GM19043 (cell line): ENCODE data around the gene F2RL2.

Experiments
- ATAC-seq: cut with Tn5 transposase; IDR thresholded peaks from one replicate; pipeline ENCODE4 v1.9.1; 2021; ENCODE audit warnings: low read depth; ENCODE audit not compliant: unreplicated experiment

The F2RL2 gene

DNA sequence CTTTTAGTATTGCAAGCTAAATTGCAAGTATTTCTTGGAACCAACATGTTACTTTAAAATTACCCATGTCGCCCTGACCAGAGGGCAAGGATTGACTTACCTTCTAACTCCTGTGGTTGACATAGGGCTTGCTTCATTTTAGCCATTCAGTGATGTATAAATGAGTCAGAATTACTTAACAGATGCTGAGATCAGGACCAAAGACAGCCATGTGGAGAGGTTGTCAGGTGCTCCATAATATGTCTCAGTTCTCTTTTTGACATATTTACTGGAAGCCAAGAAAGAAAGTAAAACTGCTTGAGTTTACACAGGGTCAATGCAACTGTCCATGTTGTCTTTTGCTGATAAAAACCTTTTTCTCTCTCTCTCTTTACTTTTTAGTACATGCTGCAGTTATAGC lies 33.2 kb downstream of the F2RL2 start:
- peak; percentile 96 for ATAC-seq

DNA sequence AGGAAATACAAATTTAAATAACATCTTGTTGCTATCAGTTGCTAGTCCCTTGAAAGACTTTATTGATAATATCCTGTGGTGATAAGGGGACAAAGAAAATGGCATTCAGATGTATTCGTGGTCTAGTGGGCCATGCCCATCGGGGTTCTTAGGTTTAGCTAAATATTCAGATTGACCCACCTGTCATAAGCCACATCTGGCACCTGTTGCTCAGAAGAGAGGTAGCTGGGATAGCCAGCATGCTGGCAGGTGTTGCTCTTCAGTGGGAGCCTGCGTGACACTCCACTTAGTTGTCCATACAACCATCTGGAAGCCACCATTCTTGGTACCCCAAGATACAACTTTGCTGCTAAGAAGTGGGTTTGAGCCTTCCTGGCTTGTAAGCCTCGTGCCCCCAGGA lies 36.7 kb downstream of the F2RL2 start:
- ATAC-seq: no peak

DNA sequence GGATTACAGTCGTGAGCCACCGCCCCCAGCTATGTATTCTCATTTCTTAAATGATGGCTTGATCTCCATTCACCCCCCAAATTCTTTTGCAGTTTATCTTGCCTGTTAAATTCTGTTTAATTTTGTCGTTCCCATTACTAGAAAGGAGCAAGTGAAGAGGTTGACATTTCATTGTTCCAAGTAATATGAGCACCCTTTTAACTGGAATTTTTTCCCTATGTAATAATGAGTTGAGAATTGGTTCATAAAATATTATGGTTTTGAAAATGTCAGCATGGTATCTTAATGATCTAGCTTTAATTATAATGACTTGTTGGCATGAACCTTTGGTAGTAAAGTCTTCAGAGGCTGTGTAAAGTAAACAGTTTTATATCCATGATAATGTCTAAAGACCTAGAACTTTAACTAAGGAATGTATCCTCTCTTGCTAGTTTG lies 37.4 kb downstream of the F2RL2 start:
- no peak for ATAC-seq

DNA sequence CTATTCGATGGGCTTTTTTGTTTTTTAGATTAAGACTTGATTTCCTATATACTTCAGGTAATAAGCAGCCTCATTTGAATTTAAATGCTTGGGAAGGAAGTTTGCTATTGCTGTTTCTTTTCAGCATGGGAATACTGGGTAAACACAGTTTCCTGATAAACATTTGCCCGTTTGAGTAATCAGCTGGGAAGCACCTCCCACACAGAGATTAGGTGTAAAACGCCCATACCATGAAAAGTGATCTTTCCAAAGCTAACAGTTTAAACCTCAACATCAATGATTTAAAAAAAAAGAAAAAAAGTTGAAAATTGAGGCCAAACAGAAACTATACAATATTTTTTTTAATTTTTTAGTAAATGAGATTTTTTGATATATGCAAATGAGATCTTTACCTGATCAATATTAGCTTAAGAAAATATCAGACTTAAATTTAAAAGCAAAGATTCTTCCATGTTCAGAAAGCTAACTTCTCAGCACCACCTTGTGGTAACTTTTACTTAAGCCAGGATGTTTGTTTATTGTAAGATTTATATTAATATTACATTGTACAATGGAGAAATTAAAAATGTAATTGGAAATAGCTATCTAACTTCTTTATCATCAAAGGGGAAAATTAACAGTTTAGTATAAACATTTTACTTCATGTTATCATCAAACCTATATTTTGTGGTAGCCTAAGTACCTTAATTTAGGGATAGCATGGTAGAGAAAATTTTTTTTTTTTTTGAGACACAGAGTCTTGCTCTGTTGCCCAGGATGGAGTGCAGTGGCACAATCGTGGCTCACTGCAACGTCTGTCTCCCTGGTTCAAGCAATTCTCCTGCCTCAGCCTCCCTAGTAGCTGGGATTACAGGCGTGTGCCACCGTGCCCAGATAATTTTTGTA lies 39.8 kb downstream of the F2RL2 start:
- ATAC-seq: no peak

DNA sequence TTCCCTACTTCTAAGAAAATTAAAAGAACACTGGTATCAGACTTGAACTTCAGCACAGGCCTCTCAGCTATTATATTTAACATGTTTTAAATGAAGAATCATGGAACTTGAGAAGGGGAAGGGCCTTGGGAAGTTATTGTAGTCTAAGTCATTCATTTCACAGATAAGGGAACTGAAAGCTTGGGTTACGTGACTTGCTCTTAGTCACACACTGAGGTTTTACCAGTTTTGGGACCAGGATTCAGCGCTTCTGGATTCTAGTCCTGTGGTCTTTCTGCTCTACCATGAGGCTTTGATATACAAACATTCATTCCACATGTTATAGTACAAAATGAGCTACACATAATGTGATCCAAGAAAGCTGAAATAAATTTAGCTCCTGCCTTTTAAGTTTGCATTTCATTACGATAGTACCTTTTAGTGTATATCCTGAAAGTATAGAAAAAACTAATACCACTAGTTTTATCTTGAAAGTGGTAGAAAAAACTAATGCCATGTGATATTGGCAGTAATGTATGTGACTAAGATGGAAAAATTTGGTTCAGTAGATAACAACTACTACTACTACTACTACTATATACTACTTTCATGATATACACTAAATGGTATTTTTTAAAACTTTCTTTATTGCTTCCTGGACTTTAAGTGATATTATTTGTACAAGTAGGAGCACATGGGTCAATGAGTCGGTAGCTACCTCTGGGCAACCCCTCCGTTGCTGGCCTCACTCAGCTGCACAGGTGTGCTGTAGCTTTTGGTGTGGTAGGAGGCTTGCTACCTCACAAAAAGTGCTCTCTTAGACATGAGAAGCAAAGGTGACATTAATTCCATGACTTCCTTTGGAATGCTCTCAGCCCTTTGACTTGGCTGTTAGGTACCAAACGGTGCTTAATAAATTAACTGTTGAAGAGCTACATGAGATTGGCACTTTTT lies 40.7 kb downstream of the F2RL2 start:
- peak; percentile 97 for ATAC-seq

DNA sequence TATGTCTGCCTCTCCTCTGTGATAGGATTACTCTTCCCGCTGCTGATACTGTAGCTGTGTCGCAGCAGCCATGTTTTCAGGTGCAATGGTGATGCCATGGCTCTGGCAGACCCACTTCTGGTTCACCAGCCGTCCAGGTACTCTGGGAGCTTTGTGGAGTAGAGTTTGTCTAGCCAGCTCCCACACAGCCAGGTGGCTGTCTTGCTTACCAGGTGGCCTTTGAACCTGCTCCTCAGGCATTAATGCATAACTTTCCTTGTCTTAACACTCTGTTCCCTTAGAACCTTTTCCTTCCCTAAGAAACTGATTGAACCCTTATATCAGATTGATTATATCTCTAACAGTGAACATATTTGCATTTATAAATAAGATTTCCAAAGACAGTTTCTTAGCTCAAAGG lies 42.2 kb downstream of the F2RL2 start:
- no peak for ATAC-seq

DNA sequence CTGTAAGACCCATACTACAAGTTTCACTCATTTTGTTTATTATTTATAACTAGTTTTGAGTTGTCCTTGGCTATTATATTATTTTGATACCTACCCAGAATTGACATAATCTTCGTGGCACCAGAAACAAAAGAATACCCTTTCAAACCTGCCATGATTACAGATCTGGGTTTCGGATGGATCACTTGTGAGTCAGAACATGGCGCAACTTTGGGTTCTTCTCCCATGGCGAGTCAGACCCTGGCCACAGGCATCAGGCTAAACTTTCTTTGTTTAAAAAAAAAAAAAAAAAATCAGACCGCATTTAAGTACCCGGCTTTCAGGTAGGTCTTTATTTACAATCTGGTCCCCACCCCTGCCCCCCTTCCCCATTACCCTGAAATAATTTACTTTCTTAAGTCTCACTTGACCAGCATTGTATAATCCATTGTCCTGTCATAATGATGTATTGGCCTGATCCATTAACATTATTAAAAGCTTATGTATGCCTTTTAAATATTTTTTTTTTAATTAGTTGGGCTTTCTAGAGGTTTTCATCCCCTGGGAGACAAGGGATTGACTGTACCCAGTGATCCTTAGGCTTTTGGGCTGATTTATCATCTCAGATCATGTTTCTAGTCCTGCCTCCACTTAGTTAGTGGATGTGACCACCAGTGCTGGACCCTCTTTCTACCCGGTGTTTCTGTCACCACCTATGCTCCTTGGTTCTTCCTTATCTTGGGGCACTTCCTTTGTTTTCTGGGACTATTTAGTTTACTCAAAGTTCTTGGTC lies 43.9 kb downstream of the F2RL2 start:
- ATAC-seq: no peak

DNA sequence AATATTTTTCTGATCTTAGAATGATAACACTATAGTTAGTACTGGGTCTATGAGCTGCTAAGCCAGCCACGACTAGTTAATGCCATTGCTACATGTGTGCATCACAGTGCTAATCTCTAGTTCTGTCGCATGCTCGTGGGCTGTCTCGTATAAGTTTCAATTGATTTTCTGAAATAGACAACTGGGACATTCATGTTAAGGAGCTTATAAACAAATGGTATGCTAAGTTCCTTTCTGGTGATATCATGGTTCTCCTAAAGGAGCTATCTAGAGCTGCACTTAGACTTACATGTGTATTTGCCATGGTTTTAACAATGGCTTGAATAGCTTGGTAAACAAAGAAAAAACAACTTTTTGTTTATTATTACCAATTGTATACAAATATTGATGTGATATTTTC lies 46.2 kb downstream of the F2RL2 start:
- ATAC-seq: no peak

DNA sequence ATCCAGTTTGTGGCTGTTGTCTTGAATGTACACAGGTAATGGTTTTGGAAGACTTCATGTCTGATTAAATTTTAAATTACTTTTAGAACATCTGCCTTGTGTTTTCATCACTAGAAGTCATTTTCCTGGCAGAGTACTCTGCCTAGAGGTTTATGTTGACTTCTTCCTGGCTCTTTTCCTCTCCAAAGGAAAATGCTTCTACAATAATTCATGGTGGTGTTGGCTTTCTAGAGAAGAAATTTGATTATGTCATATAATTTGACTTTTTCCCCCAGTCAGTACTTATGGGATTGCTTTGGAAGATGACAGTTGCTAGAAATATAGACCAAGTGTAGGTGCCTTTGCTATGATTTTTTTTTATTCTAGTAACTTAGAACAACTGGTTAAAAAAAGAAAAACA lies 46.8 kb downstream of the F2RL2 start:
- no peak for ATAC-seq

DNA sequence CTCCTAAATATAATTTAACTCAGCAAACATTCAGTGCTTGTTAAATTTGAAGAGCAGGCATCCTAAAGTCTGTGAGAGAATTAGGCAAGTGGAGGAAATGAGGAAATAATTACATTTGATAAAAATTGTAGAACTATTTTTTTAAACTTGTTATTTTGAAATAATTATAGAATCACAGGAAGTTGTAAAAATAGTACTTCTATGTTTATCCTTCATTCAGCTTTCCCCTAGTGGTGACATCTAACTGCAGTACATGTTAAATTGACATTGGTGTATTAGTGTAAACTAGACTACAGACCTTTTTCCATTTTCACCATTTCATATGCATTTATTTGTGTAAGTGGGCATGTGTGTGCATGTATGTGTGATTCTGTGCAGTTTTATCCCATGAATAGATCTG lies 51.6 kb downstream of the F2RL2 start:
- no peak for ATAC-seq

DNA sequence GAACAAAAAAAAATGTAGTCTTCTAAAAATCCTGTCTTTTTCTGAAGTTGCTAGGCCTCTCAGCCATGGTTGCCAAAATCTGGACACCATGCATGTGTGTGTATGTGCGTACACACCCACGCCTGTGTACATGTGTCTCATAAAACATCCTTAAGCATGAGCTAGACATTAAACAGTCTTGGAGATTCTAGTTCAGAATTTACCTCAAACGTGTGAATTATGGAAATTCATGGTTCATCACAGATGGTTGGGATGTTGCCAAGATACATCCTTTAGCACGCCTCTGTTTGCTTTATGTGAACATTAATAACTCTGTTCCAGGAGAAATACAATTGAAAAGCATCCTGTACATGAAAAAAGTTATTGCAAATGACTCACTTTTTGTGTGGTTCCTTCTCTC lies 53.0 kb downstream of the F2RL2 start:
- no peak for ATAC-seq
